Psoas muscle (tissue), 8 donors: ENCODE results near the gene DOHH. TPM values are rescaled to one million over a fixed set of nuclear protein-coding genes. Genes with fewer than 3 reads are reported as not detected.
"Not testable (repeated sequence)": the region's sequence is repeated elsewhere in the genome, so short reads cannot be mapped to it uniquely, and the experiment has no call there.

Experiments used
- ATAC-seq, 4 donors: fragments of 200-7000 bp; cut with Tn5 transposase; one replicate each; pipeline ENCODE4 v1.9.1; 2020; ENCODE audit warnings: moderate library complexity in 3 of 4, mild to moderate bottlenecking in 2 of 4
- DNase-seq, 2 donors: peaks; one replicate each; pipeline ENCODE4 v3.0.0-alpha.2; 2020
- H3K27ac ChIP-seq: fragments of 200-600 bp; one replicate; pipeline ENCODE4 v1.8.0; 2022
- H3K27me3 ChIP-seq, 3 donors: fragments of 200-600 bp in 1 of 3; one replicate each; pipeline versions ENCODE4 v1.6.1 to v1.8.0; 2013 to 2022; ENCODE audit warnings: low read length in 2 of 3, mild to moderate bottlenecking in 2 of 3, moderate library complexity in 1 of 3; ENCODE audit not compliant: insufficient read depth in 3 of 3
- H3K36me3 ChIP-seq, 2 donors: fragments of 200-600 bp in 1 of 2; one replicate each; pipeline versions ENCODE4 v1.6.1 to v1.8.0; 2013 to 2022; ENCODE audit warnings: low read depth in 1 of 2, mild to moderate bottlenecking in 1 of 2, moderate library complexity in 1 of 2; ENCODE audit not compliant: insufficient read depth in 1 of 2
- H3K4me1 ChIP-seq: fragments of 200-600 bp; one replicate; pipeline ENCODE4 v1.8.0; 2022
- H3K4me3 ChIP-seq: fragments of 200-600 bp; one replicate; pipeline ENCODE4 v1.8.0; 2022; ENCODE audit warnings: mild to moderate bottlenecking
- H3K9me3 ChIP-seq: fragments of 200-600 bp; one replicate; pipeline ENCODE4 v1.8.0; 2022
- CTCF ChIP-seq: fragments of 200-600 bp; IDR thresholded peaks from one replicate; pipeline ENCODE4 v1.8.0; 2022; ENCODE audit warnings: antibody characterized with exemption
- WGBS, 3 donors: extraction: QIAGEN DNeasy Blood & Tissue Kit; methylation state at CpG; one replicate each; pipeline versions ENCODE4 v1.1.6 to v1.1.7; 2013; 5-methylcytosine and 5-hydroxymethylcytosine counted together
- intact Hi-C, 2 donors: fragments of 100-400 bp; cut with DNase I; formaldehyde crosslinking; loops; one replicate each; pipeline versions ENCODE4 v1.11.0 to v1.14.2; 2022
- polyA plus RNA-seq, 3 donors: library from polyadenylated mRNA; stranded (reverse); fragments of 200-250 nt; gene quantifications; one replicate each; pipeline ENCODE4 v1.2.3, GENCODE V29; 2013
- total RNA-seq, 4 donors: library from RNA; stranded (reverse); fragmentation: NEBNext Ultra II Directional in 2 of 4; extraction: Animal tissue kit (Norgen Biotek cat#: 25700) in 2 of 4; gene quantifications; one replicate each; pipeline versions ENCODE4 v1.2.1 to v1.2.4, GENCODE V29; 2021 to 2023
- donor health status: healthy with polysubstance abuse.
- donor health status: DM: no; HTN: no; CAD: no; lungs with moderate emphysema.
- donor health status: Bipolar disorder and iron deficiency.
- donor health status: healthy.
- donor health status: DM: yes; HTN: yes; CAD: no.
- donor health status: DM: no; HTN: no; CAD: no.
- donor health status: DM: no; HTN: no; CAD: no.
- donor health status: DM: yes; HTN: yes; CAD: no.

Gene DOHH
- total and polyA plus RNA-seq, 7 donors: 11.5 to 54.3 (median 21.8) TPM

GRCh38 chr19:3454656-3455392 lies 45.6 kb downstream of the DOHH start:
- intact Hi-C loops: no loop called here
- Histone ChIP-seq H3K9me3 (no peaks in the 10 kb centered on the region), H3K36me3 (peaks cover 7 to 64% of the 10 kb centered on the region in 2 donors), H3K27me3 (no peaks in the 10 kb centered on the region), H3K27ac (no peak overlapping the region), H3K4me1 (peaks cover 32% of the 10 kb centered on the region), H3K4me3 (no peak overlapping the region)
- no peak for ATAC-seq
- DNase-seq: no peak
- no peak for TF ChIP-seq CTCF
- 93 to 94% (median 93%) methylated on average over 15 of the region's 15 CpGs for WGBS, 3 donors

- DNase-seq (peak in 1 of 2 donors; percentile 64), ATAC-seq (no peak)
- Histone ChIP-seq H3K27ac (peak overlapping the region; percentile 84), H3K4me3 (no peak overlapping the region), H3K9me3 (no peaks in the 10 kb centered on the region), H3K4me1 (peaks cover 24% of the 10 kb centered on the region), H3K27me3 (no peaks in the 10 kb centered on the region), H3K36me3 (peaks cover 7 to 74% of the 10 kb centered on the region in 2 donors)
- TF ChIP-seq CTCF: no peak
- intact Hi-C loops: no loop called here
- 81 to 84% (median 83%) methylated on average over 21 to 25 of the region's 25 CpGs for WGBS, 3 donors
Observed at GRCh38 chr19:3453840-3454239, 46.6 kb downstream of the DOHH start.

GRCh38 chr19:3452942-3453214 lies 47.6 kb downstream of the DOHH start:
- Histone ChIP-seq H3K36me3 (peaks cover 7 to 82% of the 10 kb centered on the region in 2 donors), H3K4me1 (peaks cover 18% of the 10 kb centered on the region), H3K27ac (peak overlapping the region; percentile 84)
- H3K4me3 ChIP-seq, ATAC-seq, DNase-seq, intact Hi-C loops, H3K9me3 ChIP-seq, H3K27me3 ChIP-seq: not testable (repeated sequence)
- 91 to 96% (median 94%) methylated on average over 10 of the region's 10 CpGs for WGBS, 3 donors

GRCh38 chr19:3452171-3452941 lies 48.1 kb downstream of the DOHH start:
- Histone ChIP-seq H3K27me3 (no peaks in the 10 kb centered on the region), H3K4me1 (peaks cover 13% of the 10 kb centered on the region), H3K27ac (peak overlapping the region; percentile 84), H3K9me3 (no peaks in the 10 kb centered on the region), H3K4me3 (no peak overlapping the region), H3K36me3 (peaks cover 7 to 88% of the 10 kb centered on the region in 2 donors)
- 90 to 93% (median 91%) methylated on average over 38 of the region's 38 CpGs for WGBS, 3 donors
- ATAC-seq (no peak), DNase-seq (no peak)
- intact Hi-C loops: no loop called here
- no peak for TF ChIP-seq CTCF

GRCh38 chr19:3451451-3451866 lies 49.0 kb downstream of the DOHH start:
- ATAC-seq (peak; percentile 79 to 84 (median 80)), DNase-seq (peak in 1 of 2 donors; percentile 83)
- intact Hi-C loops: no loop called here
- peak overlapping the region; percentile 84 for H3K27ac ChIP-seq
- H3K4me1 ChIP-seq: peaks cover 6% of the 10 kb centered on the region
- H3K27me3 ChIP-seq: no peaks in the 10 kb centered on the region
- H3K9me3 ChIP-seq: no peaks in the 10 kb centered on the region
- peaks cover 3 to 83% of the 10 kb centered on the region in 2 donors for H3K36me3 ChIP-seq
- WGBS, 3 donors: 28 to 34% (median 31%) methylated on average over 9 to 10 of the region's 10 CpGs
- no peak overlapping the region for H3K4me3 ChIP-seq
- no peak for TF ChIP-seq CTCF
